HL-60/S4 (cell line): ENCODE data around the gene KIF6.
"Not testable (repeated sequence)": the region's sequence is repeated elsewhere in the genome, so short reads cannot be mapped to it uniquely, and the experiment has no call there.

Experiments
- in situ Hi-C: fragments of 300-500 bp; cut with MboI; formaldehyde crosslinking; loops from 2 replicates; pipeline ENCODE4 v1.14.3; 2022; ENCODE audit warnings: low sequenced_read_pairs

KIF6 gene

DNA sequence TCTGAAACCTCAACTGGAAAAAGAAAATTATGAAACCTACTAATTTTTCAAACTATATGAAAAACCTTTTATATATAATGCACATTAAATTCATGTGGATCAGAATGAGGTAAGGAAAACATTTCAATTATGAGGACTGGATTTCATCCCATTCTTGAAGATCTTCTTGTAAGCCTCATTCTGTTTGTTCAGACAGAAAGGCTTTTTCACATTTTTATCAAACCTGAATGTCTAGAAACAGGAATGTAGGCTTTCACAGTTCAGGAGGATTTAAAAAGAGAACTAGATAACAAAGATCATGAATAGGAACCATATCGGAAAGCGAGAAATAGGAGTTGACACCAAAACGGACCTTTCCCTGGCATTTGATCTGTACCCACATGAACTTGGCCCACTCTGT lies 210.2 kb downstream of the KIF6 start:
- in situ Hi-C loops = no loop called here

DNA sequence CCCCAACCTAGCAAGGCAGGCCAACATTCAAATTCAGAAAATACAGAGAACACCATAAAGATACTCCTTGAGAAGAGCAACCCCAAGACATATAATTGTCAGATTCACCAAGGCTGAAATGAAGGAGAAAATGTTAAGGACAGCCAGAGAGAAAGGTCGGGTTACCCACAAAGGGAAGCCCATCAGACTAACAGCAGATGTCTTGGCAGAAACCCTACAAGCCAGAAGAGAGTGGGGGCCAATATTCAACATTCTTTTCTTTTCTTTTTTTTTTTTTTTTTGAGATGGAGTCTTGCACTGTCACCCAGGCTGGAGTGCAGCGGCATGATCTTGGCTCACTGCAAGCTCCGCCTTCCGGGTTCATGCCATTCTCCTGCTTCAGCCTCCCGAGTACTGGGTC lies 215.4 kb downstream of the KIF6 start:
- in situ Hi-C loops = not testable (repeated sequence)

DNA sequence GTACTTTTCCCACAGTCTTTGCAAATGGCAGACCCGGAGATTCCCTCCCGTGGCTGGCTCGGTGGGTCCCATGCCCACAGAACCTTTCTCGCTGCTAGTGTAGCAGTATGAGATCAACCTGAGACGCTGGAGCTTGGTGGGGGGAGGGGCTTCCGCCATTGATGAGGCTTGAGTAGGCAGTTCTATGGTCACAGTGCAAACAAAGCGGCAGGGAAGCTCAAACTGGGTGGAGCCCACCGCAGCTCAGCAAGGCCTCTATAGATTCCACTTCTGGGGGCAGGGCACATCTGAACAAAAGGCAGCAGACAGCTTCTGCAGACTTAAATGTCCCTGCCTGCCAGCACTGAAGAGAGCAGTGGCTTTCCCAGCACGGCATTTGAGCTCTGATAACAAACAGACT lies 216.7 kb downstream of the KIF6 start:
- in situ Hi-C loops = no loop called here

DNA sequence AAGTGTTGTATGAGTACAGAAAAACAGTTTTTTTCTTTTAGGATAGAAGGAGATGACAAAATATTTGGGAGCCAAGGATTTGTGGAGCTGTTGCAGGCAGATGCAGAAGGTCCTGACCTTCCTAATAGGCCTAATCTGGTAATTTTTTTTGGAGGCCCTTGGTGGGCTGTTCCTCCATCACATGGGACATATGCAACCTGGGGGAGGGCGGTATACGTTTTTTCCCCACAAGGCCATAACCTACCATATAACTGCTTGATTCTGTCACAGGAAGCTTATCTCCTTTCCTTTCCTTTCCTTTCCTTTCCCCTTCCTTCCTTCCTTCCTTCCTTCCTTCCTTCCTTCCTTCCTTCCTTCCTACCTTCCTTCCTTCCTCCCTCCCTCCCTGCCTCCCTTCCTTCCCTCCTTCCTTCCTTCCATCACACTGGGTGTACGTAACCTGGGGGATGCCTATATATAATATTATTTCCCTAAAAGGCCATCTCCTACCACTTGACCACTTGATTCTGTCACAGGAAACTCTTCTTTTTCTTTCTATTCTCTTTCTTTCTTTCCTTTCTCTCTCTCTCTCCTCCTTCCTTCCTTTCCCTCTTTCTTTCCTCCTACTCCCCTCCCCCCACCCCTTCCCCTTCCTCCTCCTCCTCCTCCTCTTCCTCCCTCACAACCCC lies 217.7 kb downstream of the KIF6 start:
- in situ Hi-C loops = no loop called here

DNA sequence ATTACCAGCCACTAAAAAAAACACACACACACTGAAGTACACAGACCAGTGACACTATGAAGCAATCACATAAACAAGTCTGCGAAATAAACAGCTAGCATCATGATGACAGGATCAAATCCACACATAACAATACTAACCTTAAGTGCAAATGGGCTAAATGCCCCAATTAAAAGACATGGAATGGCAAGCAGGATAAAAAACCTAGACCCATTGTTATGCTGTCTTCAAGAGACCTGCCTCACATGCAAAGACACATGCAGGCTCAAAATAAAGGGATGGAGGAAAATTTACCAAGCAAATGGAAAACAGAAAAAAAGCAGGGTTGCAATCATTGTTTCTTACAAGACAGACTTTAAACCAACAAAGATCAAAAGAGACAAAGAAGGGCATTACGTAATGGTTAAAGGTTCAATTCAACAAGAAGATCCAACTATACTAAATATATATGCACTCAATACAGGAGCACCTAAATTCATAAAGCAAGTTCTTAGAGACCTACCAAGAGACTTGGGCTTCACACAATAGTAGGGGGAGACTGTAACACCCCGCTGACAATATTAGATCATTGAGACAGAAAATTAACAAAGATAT lies 222.7 kb downstream of the KIF6 start:
- in situ Hi-C loops = not testable (repeated sequence)

DNA sequence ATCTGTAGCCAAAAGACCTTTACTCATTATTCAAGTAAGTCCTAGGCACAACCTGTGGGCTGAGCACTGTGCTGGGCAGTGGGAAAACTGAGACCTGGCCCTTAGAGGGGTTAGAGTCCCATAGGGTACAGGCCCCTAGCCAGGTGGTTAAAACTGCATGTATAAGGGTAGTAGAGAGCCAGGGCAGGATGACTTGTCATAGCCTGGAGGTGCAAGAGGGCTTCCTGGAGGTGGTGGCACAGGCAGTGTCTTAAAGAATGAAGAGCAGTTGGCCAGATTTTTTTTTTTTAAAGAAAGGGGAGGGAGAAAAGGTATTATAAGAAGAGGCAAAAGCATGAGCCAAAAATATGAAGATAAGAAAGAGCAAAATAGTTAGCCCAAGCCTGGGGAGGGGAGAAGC lies 226.2 kb downstream of the KIF6 start:
- in situ Hi-C loops = no loop called here

DNA sequence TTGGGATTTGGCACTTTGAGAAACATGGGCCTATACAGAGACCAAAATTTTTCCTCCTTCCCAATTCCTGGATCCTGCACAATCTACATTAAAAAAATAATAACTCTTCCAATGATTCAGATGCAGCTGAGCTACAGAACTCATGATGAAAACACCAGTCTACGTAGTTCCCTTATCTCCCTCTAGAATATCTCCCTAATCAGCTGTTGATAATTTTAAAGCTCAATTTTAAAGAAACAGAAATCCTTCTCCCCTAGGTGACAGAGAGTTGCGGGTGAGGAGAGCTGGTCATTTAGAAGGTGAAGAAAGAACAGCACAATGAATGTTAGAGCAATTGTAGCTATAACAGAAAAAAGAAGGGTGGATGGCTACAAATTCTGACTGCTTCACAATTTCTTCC lies 227.1 kb downstream of the KIF6 start:
- in situ Hi-C loops = no loop called here

DNA sequence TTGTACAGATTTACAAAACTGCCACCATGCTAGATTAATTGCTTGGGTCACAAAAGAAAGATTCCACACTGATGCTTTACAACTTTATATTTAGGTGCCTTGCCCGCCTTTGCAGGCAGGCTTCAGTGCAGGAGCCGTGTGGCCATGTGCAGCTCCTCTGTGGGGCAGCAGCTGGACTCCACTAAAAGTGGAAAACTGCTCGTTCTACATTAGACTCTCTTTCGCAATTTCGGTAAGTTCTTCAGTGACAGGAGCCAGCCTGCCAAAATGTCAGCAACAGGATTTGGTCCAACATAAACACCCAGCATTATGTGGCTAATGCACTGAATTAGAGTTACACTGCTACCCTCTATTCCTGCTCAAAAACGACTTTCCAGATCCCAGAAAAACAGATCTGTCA lies 228.3 kb downstream of the KIF6 start:
- in situ Hi-C loops = no loop called here

DNA sequence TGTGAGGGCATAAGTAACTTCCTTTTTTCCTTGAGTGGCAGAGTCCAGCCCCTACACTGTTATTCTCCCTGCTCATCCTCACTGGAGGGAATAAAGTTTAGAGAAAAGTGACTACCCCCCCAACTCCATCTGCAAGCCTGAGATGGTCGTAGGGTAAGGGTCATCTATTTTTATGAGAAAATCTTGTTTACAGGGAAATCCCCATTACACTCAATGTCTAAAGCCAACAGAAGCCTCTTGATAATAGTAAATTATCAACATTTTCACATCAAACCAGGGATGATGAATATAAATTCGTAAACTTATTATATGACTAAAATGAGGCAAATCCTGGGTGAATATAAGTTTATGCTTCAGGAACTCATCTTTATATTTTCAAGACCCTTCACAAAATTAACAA lies 228.8 kb downstream of the KIF6 start:
- in situ Hi-C loops = no loop called here

DNA sequence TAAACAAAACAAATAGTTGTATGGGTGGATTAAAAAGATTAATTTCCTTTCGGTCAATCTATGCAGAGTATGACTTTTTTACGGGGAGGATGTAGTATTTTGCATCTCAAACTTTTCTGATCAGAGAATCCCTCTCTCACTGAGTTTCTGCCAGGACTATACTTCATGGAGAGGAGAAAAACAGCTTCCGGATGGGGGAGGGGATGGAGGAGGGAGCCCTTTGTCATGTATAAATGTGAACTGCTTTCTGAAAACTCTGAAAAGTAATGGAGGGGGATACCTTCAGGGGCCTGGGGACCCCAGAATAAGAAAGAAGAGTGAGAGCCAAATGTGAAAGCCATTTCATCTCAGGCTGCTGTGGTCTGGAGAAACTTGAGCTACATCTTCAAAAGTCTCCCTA lies 229.6 kb downstream of the KIF6 start:
- in situ Hi-C loops = no loop called here

DNA sequence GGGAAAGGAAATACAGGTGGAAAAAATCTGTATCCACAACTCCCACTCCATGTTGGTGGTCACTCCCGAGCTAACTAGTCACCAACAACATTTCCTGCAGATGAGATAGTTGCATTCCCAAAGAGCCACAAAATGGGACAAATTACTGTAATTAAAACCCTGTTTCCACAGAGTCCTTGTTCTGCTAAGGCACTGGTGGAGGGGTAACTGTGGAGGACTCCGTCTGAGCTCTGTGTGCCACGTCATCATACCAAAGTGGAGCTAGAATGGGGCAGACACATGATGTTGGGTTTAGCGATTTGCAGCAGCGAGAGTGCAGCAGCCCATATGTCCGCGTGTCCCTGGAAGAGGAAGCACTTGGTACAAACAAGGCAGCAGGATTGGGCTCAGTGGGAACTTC lies 230.2 kb downstream of the KIF6 start:
- in situ Hi-C loops = no loop called here

DNA sequence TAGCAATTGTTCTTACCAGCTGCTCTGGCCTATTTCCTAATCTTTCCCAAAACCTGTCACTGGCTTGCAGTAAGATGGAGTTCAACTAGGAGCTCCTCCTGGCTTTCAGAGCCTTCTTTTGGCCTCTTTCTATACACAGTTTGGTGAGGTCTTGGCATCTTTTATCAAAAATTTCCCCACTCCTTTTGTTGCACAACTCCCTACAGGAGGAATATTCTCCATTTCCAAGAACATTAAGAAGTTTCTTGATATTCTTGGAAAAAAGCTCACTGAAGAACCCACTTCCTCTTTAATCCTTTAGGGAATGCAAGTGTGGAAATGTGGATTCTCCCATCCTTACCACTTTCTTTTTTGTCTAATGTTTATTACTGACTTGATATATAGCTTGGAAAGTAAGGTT lies 231.4 kb downstream of the KIF6 start:
- in situ Hi-C loops = no loop called here

DNA sequence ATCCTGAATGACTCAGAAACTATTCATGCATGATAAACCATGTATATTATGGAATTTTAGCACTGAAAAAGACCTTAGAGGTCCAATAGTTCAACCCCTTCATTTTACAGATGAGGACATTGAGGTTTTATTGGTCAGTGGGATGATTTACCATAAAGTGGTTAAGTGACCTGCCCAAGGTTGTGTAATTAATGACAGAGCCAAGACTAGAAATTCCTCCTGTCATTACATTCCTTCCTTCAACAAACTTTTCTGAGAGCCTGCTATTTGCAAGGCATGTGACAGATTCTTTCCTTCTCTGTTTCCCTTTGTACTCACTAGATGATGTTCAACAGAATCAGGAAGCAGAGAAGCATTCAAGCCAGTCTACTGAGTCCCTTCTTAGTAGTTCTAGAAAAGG lies 232.0 kb downstream of the KIF6 start:
- in situ Hi-C loops = no loop called here

DNA sequence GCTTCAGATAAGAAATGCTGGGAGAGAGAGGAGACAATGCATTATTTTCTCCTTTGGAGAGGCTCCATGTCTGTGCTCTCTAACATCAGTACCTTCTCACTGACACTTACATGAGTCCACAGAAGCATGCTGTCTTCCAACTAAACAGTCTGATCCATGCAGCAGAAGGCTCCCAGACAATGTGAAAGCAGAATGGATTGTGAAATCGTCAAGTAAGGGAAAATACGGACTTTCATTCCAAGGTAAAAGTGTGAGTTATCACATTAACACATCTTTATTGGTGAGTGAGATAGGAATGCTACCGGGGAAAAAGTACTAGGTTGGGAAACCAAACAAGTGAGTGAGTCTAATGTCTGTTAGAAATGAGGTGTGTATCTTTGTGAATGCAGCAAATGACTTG lies 235.1 kb downstream of the KIF6 start:
- in situ Hi-C loops = no loop called here

DNA sequence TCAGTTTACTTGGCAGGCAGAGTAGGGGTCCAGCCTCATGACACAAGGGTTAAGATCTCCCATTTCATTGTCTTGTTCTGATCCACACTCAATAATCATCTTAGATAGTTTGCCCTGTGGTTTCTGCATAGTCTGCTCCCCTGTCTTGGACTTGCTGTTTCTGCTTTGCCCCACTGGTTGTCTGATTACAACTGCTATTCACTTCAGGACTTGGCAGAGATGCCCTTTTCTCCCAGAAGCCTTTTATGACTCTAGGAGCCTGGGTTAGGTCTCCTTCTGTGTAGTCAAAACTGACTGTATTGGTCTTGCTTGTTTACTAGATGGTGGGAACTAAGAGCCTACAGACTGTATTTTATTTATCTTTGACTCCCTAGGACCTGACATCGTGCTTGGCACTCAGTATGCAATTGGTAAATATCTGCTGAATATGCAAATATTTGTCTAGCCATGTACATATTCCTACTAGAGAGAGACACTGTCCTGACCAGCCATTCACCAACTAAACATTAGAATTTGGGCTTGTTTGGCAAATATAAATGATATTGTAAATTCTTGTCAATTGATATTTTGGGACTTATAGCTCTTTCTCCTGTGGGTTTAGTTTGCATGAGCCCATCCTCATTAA lies 236.8 kb downstream of the KIF6 start:
- in situ Hi-C loops = no loop called here

DNA sequence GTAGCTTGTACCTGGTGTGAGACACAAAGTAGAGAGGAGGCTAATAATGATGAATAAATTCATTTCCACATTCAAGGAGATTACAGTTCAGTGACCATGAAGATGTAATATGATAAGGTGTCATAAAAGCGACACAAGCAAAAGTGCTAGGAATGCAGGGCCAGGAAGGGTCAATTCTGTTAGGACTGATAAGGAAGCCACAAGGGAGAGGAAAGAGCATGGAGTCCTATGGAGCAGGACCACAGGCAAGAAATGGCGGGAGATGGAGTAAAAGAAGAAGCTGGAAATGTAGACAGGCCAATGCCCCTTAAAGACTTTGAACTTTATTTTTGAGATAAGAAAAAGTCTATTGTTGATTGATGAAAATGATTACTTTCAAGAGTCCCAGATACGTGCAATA lies 240.9 kb downstream of the KIF6 start:
- in situ Hi-C loops = no loop called here

DNA sequence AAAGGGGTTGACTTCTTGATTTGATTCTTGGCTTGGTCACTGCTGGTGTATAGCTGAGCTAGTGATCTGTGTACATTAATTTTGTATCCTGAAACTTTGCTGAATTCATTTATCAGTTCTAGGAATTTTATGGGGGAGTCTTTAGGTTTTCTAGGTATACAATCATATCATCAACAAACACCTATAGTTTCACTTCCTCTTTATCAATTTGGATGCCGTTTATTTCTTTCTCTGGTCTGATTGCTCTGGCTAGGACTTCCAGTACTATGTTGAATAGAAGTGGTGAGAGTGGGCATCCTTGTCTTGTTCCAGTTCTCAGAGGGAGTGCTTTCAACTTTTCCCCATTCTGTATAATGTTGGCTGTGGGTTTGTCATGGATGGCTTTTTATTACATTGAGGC lies 245.4 kb downstream of the KIF6 start:
- in situ Hi-C loops = not testable (repeated sequence)

DNA sequence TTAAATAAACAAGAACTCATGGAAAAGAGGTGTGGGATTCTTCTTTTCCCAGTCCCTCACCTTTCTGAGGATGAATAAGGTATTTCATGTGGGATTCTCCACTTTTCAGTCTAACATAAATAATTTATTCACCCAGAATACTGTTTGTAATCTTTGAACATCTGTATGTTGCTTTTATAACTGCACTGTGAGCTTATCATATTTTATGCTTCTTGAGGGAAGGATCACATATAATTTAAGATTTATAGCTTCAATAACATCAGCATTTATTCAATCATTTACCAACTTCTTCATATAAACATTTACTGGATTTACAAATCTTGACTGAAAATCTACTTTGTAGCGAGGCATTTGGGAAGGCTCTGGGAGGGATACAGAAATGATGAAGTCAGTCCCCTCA lies 248.5 kb downstream of the KIF6 start:
- in situ Hi-C loops = no loop called here

DNA sequence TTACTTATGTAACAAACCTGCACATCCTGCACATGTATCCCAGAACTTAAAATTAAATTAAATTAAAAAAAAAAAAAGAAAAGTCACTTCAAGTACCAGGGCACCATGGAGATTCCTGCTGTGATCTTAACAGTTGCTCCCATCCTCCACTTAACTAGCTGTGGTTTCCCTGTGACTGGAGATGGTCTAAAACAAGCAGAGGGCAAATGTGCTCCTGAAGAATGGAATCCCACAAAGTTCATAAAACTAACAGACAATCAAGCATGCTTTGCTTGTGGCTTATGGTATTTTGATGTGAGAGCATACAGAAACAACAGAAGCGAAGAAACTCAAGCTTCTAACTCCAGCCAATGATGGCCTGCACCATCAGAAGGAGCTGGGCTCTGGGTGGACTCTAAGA lies 249.1 kb downstream of the KIF6 start:
- in situ Hi-C loops = no loop called here

DNA sequence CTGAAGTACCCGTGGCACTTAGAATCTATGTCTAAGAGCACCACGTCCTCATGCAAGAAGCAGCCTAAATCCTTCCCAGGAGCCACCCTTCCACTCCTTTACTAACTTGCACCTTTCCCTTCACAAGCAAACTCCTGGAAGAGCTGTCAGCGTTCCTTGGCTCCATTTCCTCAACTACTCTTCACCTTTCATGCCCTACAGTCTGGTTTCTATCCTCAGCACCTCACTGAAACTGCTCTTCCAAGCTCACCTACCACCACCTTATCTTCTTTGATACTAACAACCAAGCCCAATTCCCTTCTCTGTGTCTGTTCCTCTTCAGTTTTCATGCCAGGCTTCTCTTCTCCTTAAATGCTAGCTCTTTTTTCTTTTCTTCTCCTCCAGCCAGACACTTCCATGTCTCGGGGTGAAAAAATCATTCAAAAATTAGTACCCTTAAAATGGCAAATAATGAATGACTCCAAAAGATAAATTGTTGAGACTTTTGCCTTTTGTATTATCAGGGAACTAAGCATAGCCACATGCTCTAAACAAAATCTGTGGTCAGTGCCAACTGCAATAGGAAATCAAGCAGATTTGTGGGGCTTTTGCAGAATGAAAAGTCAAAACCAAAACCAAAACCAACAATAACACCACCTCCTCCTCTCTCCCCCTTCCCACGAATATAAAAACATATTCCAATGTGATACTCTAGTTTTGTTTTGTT lies 253.1 kb downstream of the KIF6 start:
- in situ Hi-C loops = no loop called here

DNA sequence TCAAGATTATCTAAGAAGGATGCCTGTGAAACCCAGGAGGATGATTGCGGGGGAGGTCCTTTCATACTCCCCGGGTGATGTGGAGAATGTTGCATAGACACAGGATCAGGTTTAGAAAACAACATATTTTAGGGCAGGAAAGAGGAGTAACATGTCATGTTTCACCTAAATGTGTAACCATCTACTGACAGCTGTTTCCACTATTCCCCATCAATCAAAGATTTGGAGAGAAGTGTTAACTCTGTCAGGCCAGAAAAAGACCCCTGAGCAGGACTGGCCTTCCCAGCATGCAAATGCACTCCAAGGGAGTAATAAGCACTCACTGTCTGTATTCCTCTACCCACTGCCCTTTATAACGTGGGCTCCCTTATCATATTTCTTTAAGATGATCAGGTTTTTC lies 254.7 kb downstream of the KIF6 start:
- in situ Hi-C loops = no loop called here

DNA sequence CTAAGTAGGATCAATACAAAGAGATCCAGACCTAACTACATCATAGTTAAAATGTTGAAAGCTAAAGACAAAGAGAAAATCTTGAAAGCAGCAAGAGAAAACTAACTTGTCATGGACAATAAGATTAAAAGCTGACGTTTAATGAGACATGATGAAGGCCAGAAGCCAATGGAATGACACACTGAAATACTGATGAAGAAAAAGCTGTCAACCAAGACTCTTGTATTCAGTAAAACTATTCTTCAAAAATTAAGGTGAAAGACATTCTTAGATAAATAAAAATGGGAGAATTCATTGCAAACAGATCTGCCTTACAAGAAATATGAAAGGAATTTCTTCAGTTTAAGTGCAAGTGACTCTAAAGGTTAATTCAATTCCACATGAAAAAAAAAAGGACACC lies 256.8 kb downstream of the KIF6 start:
- in situ Hi-C loops = no loop called here
